ENCODE data around the gene CMTM6. TPM values are rescaled to one million over a fixed set of nuclear protein-coding genes. Genes with fewer than 3 reads are reported as not detected.
"Not testable (repeated sequence)": the region's sequence is repeated elsewhere in the genome, so short reads cannot be mapped to it uniquely, and the experiment has no call there.

The CMTM6 gene
- polyA plus RNA-seq, 4 donors, result 73.9 to 101 (median 93.3) TPM

- DNase-seq (ENCODE audit: low read depth in 4 of 4, low spot score in 3 of 4), result no peak
These were observed 51.5 kb downstream of the CMTM6 start for GRCh38 chr3:32450992-32451659.

DNA sequence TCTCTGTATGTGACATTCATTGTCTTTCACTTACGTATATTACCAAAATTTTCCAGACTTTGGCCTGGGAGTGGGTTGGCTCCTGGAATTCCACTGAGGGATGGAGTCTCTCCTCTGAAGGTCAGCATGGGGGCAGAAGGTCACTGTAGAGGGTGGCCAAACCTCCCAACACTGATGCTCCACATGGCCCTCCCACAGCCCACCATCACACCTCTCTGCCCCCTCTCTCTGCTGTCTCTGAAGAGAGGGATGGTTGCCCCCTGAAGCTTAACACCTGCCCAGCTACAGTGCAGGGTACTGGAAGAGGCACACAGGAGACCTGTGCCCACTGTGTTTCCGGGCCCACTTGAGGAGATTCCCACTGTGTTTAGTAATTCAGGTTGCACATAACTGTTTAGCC is 52.2 kb downstream of the CMTM6 start:
- DNase-seq (ENCODE audit: low read depth in 4 of 4, low spot score in 3 of 4), result no peak

GRCh38 chr3:32449691-32450090 is 53.0 kb downstream of the CMTM6 start:
- DNase-seq (ENCODE audit: low read depth in 4 of 4, low spot score in 3 of 4), result no peak

DNA sequence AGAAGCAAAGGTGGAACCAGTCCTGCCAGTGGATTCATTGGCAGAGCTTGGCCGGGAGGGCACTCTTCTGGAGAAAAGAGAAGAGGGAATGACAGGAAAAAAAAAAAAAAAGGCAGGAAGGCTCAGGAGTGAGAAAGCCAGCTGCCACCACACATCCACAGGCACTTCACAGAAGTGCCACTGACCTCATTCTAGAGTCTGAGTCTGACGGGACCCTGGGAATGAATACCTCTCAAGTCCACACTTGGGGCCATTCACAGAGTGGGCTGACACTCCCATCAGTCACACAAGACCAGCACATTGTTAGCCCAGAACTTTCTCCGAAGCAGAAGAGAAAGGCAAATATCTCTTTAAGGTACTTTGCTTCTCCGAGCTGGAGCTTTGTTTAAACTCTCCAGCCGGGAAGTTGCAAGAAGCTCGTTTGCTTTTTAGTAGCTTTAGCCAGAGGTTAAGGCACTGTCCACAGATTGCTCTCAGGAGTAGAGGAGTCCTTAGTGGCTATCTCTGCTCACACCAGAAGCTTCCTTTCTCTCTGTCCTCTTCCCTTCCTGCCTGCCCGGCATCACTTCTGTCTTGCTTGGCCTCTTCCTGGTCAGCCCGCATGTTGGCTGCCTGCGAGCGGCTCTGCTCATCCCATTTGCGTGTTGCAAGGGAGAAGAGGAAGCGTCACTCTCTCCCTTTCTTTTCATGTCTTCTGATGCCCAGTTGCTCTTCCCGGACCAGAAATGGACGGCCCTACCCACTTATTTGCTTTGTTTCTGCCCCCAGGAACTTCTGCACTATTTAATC is 53.8 kb downstream of the CMTM6 start:
- no peak for DNase-seq (ENCODE audit: low read depth in 4 of 4, low spot score in 3 of 4)

DNA sequence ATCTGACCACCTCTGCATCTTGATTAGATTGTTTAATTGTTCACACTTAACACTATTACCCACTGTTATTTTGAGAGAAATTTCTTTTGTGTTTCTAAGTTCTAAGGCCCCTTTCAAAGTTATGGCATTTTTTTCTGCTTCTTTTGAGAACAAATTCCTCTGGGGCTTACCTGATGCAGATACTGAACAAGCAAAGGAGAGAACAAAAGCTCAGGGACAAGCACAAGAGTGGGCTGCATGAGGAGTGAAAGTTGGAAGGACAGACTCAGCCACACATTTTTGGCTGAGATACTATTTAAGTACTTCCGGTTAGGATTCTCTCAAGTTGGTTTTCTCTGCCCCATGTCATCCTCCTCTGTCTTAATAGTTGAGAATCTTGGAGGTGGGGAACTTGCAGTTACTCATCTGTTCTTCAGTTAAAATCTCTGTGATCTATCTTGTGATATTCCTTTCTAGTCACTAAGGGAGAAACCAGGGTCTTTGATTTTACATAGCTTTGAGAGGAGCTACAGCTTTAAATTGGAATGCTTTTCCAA is 54.7 kb downstream of the CMTM6 start:
- no peak for DNase-seq (ENCODE audit: low read depth in 4 of 4, low spot score in 3 of 4)

GRCh38 chr3:32443478-32443877 is 59.2 kb downstream of the CMTM6 start:
- DNase-seq (ENCODE audit: low read depth in 4 of 4, low spot score in 3 of 4), result no peak

DNA sequence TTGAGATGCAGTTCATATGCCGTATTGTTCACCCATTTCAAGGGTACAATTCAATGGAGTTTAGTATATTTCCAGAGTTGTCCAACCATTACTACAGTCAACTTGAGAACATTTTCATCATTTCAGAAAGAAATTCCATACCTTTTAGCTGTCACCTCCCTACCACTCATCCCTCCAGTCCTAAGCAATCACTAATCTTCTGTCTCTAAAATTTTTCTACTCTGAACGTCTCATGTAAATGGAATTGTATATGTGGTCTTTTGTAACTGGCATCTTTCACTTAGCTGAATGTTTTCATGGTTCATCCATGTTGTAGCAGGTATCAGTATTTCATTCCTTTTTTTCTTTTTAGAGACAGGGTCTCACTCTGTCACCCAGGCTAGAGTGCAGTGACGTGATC is 59.9 kb downstream of the CMTM6 start:
- no peak for DNase-seq (ENCODE audit: low read depth in 4 of 4, low spot score in 3 of 4)

DNA sequence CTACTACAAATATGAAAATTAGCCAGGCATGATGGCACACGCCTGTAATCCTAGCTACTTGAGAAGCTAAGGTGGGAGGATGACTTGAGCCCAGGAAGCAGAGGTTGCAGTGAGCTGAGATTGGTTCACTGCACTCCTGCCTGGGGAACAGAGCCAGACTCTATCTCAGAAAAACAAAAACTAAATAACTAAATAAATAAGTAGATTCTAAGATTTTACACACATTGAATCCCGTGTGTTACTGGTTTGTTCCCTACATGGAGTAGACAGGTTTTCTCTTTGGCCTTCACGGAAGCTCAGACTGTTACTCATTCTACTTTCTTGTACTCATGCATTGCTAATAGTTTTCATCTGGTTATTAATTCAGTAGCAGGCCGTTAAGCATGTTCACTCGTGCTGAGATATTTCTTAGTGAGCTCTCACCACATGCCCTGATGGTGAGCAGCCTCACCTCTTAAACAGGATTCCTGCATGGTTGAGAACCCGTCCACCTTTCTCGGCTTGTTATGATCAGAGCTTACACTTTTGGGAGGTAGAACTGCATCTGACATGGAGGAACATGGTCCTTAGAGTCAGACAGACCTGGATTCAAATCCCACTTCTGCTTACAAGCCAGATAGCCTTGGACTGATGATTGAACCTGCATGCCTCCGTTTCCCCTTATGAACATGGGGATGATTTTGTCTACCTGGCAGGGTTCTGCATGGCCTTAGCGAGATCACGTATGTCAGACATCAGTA is 61.9 kb downstream of the CMTM6 start:
- DNase-seq (ENCODE audit: low read depth in 4 of 4, low spot score in 3 of 4), result no peak

- not testable (repeated sequence) for DNase-seq (ENCODE audit: low read depth in 4 of 4, low spot score in 3 of 4)
These were observed 63.2 kb downstream of the CMTM6 start for GRCh38 chr3:32439421-32439820.

GRCh38 chr3:32438596-32439344 is 63.9 kb downstream of the CMTM6 start:
- DNase-seq (ENCODE audit: low read depth in 4 of 4, low spot score in 3 of 4), result no peak

- no peak for DNase-seq (ENCODE audit: low read depth in 4 of 4, low spot score in 3 of 4)
These were observed 64.8 kb downstream of the CMTM6 start for GRCh38 chr3:32437896-32438295.

- no peak for DNase-seq (ENCODE audit: low read depth in 4 of 4, low spot score in 3 of 4)
These were observed 65.8 kb downstream of the CMTM6 start for GRCh38 chr3:32436816-32437189.

DNA sequence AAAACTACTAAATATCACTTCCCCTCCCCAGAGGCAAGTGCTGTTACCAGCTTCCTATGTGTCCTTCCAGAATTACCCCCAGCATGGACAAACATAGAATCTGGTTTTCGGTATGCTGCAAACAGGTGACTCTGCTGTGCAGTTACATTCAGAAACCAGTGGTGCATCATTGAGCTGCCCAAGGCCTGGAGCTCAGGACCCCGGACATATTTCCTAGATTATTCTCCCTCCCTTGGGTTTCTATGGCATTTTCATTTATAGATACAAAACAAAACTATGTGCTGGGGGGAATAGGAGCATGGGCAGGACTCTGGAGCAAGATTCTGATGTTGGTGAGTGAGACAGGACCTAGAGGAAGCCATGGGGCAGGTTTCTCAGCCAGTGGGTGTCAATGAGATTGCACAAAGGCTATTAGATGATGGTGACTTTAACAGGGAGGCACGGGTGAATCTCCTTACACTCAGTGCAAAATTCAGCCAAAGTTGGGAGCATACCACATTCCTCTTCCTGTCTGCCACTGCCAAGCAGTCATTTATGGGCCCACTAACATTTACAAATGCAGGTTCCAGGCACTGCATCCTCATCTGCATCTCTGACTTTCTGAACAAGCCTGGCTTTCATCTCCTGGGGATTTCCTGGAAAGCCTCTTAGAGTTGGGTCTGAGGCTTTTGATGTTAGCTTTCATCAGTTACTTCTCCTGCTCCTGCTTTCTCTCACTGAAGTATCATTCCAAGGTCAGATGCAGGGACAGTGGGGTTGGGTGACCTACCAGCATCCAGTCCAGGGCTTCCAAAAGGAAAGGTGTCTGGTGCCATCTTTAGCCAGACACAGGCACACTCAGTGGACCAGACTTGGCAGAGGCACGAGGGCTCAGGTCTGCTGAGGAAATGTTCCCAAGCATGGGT is 66.5 kb downstream of the CMTM6 start:
- DNase-seq (ENCODE audit: low read depth in 4 of 4, low spot score in 3 of 4), result no peak

DNA sequence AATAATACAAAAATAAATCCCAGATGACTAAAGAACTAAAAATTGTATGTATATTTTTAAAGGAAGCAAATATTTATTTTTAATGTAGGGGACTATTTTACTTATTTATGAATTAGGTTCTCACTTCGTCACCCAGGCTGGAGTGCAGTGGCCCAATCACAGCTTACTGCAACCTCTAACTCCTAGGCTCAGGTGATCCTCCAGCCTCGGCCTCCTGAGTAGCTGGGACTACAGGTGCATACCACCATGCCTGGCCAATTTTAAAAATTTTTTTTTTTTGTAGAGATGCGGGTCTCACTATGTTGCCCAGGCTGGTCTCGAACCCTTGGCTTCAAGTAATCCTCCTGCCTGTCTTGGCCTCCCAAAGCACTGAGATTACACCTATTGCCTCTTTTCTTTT is 68.4 kb downstream of the CMTM6 start:
- DNase-seq (ENCODE audit: low read depth in 4 of 4, low spot score in 3 of 4), result no peak

- no peak for DNase-seq (ENCODE audit: low read depth in 4 of 4, low spot score in 3 of 4)
These were observed 69.7 kb downstream of the CMTM6 start for GRCh38 chr3:32432711-32433530.

DNA sequence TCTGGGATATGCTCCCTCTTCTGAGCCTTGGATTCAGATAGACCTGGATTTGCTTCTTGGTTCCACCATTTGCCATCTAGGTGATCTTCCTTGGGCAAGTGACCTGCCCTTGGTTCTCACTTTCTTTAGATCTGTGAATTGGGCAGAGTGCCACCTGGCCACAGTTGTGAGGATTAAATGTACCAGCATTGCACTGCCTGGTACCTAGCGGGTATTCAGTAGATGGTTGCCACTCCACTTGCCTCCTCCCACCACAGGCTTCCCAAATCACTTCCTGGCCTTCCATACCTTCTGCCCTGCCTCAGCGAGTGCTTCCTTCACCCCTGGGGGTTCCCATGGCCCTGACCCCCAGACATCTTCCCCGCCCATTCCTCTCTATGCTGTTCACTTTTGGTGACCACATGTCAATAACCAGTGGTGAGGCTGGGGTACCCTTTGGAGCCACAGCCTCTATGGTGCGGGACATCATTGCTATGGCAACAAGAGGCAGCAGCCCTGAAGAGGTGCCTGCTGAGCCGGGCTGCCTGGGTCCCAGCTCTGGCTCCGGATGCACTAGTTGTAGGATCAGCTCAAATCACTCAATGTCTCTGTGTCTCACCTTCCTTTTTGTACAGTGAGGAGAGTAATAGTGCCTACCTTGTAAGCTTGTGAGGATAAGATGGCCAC is 70.5 kb downstream of the CMTM6 start:
- no peak for DNase-seq (ENCODE audit: low read depth in 4 of 4, low spot score in 3 of 4)

GRCh38 chr3:32431481-32431880 is 71.2 kb downstream of the CMTM6 start:
- no peak for DNase-seq (ENCODE audit: low read depth in 4 of 4, low spot score in 3 of 4)
